Measurements from ENCODE around the gene OSBPL9.

OSBPL9 gene

DNA sequence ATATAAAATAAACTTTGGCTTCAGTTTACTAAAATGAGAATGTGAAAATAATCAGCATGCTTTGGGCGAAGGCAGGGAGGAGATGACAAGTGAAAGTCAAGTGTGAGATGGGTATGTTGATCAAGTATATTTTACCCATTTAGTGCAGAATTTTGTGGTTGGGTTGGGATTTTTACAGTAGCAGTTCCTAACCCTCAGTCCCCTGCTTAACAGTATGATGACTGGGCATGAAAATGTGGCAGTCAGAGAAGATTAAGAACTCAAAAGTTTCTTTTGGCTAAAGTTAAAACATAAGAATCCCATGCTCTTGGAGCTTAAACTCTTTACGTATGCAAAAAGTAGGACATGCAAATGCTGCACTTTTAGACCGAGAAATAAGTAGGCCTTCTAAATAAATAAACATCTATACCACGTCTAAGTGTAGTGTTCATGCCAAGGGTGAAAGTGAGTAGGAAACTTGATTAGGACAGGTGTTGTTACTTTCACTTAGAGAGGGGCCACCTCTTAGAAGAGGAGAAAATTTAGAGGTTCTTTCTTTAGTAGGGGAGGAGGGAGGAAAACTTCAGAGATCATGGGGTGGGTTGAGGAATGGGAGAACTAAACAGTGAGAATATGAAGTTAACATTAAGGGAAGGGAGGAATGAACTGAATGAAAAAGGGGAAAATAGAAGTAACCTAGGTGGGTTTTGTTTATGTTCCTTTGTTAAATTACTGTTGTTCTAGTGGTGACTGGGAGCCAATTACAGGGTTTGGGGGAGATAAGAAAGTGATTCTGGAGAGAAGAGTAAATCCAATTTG is 127.8 kb downstream of the OSBPL9 start:
- DNase-seq = no peak

DNA sequence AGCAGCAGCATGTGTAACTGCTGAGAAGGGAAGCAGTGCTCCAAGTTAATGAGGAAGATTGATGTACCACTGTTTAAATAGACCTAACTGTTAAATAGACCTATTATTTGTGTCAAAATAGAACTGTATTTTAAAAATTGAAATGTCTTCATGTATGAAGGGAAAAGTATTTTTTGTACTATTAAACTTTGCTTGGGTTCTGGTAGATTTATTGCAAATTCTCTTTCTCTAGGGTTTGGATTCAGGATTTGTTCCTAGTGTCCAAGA is 128.3 kb downstream of the OSBPL9 start:
- DNase-seq = no peak

GRCh38 chr1:51749151-51749550 is 132.3 kb downstream of the OSBPL9 start:
- DNase-seq = no peak

GRCh38 chr1:51750218-51750617 is 133.3 kb downstream of the OSBPL9 start:
- no peak for DNase-seq

DNA sequence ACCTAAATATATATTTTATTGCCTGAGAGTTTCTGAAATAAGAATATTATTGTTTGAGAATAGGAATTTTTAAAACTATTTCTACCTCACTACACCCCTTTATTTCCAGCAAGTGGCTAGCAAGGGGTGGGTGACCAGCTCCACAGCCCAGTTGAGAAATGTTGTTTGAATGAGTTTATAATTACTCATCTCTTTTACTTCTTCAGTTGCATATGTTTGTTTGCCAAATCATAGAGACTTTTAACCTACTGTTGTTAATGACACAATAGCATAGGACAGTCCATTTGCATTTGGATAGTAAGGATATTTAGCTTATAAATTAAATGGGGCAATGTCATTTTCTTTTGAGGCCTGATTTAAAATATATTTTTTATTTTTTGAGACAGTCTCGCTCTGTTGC is 133.8 kb downstream of the OSBPL9 start:
- no peak for DNase-seq

GRCh38 chr1:51752073-51752948 is 135.4 kb downstream of the OSBPL9 start:
- DNase-seq = no peak

DNA sequence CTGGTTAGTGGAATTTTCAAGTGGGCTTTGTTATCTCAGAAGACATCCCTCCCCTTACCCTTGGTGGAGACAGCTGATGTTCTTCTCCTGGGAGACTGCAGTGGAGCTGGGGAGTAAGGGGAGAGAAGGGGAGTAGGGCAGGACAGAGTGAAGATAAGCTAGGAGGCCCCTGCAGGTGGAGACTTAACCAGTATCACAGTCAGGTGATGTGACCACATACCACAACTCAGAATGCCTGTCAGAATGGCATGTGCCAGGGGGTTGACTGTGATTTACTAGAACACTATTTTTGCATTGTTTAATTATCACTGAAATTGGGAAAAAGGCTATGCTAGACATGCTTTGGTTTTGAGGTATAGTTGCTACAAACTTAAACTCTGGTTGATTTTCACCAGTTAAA is 137.1 kb downstream of the OSBPL9 start:
- no peak for DNase-seq

- no peak for DNase-seq
Observed at GRCh38 chr1:51754666-51755065, 137.8 kb downstream of the OSBPL9 start.

DNA sequence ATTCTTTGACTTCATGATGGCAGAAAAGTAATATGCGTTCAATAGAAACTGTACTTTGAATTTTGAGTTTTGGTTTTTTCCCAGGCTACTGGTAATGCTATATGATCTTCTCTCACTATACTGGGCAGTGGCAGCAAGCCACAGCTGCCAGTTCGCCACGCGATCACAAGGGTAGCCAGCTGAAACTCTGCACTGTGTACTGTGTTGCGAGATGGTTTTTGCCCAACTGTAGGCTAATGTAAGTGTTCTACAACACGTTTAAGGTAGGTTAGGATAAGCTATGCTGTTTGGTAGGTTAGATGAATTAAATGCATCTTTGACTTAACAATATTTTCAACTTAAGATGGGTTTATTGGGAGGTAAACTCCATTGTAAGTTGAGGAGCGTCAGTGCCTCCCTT is 138.5 kb downstream of the OSBPL9 start:
- DNase-seq = no peak

DNA sequence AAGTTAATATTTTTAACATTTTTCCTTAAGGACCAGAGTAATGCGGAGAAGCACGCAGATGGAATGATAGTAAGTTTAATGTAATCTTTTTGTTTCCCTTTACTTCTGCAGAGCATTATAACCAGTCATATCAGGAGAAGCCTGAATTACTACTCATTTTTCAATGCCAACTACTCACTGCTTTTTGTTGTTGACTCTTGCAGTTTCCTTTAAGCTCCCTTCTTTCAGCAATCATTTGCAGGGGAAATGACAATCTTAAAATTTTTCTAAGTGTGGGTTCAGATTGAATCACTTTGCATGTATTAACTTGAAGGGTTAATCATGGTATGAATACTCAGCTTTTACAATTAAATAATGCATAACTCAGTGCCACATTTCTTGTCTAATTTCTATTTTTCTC is 139.4 kb downstream of the OSBPL9 start:
- DNase-seq = no peak

DNA sequence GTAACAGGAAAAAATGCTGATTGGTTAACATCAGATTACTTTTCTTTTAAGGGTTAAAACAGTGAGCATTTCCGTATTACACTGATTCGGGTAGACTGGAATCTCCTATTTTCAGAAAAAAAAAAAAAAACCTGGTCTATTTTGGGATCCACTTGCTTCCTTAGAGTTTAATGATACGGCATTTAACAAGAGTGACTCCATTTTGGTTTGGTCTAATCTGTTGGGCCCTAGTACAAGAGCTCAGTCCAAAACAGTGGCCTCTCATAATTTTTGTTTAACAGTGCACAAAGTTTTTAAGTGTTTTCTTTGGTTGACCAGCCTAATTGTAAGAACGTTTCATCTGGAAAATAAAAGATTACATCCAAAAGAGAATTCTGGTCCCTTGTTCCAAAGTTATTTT is 141.4 kb downstream of the OSBPL9 start:
- DNase-seq = no peak

DNA sequence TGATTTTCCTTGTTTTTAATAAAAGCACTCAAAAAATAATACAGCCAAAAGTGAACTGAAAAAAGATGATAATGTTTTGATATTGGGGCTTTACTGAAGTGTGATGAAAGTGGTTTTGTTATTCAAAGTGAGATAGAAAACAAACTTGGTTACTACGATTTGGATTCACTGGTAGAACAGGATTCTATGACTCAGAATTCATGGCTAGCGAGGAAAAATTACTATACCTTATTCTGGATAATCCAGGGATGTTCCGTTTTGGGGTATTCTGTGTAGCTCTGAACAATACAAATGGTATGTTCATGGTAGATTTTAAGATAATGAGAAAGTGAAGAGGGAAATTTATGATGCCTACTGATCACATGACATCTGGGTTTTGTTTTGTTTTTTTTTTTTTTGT is 144.0 kb downstream of the OSBPL9 start:
- DNase-seq = no peak

- DNase-seq = no peak
Observed at GRCh38 chr1:51761351-51761750, 144.5 kb downstream of the OSBPL9 start.

DNA sequence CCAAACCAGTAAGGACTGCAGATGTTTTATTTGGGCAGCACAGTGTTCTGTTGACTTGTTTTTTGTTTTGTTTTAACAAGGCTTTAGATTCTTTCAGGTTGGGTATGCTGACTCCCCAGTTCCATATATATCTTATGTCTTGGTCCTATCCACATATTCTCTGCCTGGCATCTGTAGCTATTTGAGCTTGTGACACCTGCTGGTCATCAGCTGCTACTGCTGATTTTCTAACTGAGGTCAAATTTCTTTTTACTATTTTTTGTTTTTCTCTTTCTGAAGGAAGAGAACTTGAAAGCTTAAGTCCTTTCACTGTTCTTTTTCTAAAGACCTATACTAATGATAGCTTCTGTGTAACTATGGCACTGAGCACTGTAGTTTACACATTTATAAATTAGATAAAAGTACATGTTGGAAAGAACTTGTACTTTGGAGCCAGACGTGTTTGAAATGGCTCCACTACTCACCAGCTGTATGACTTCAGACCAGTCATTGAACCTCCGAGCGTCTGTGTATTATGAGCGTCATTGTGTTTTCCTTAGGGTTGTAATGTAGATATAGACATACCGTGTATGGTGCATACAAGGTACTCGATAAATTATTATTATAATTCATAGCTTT is 152.2 kb downstream of the OSBPL9 start:
- no peak for DNase-seq

GRCh38 chr1:51776408-51776807 is 159.5 kb downstream of the OSBPL9 start:
- DNase-seq = no peak

DNA sequence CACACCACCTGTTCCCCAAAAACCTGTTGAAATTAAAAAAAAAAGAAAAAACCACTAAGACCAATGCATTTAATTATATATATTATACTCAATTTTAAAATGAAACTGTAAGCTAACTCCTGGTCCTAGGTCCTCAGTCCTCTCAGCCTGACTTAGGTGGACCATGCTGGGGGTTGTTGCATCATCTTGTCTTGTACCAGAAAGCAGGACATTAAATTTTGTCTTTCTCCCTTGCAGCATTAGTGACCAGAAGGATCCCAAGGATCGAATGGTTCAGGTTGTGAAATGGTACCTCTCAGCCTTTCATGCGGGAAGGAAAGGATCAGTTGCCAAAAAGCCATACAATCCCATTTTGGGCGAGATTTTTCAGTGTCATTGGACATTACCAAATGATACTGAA is 164.0 kb downstream of the OSBPL9 start:
- no peak for DNase-seq

DNA sequence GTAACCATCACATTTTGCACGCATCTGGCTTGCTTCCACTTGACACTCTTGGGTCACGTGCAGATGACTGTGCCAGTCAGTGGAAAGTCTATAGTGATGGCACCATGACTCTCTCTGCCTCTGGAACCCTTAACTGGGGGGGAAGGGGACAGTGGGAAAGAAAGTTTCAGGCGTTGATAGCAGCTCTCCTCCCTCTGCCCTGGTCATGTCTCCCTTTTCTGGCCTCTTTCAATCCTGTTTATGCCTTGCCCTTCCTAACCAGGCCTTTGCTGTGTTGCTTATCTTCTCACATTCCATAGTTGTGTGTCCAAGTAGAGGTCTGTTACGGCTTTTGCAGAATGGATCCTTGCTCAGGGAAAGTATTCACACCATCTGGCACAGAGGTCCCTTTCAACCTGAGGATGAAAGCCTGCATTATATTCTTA is 168.1 kb downstream of the OSBPL9 start:
- no peak for DNase-seq

GRCh38 chr1:51788938-51789337 is 172.0 kb downstream of the OSBPL9 start:
- DNase-seq = no peak

DNA sequence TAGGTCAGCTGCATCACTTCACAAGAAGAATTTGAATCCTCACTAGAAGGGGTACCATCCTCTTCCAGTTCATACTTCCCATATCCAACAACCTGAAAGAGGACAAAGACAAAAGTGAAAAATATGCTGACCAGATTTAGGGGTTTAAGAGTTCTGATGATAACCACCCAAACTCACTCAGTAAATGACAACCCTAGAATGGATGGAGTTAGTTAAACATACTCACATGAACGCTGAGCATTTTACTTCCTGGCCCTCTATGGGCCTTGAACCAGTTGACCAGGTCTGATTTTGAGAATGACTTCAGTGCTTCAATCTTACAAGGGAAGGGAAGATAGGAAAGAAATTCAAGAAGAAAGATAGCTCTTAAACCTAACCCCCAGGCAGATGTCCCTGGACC is 172.4 kb downstream of the OSBPL9 start:
- DNase-seq = no peak

- DNase-seq = no peak
Observed at GRCh38 chr1:51790385-51790784, 173.5 kb downstream of the OSBPL9 start.

- DNase-seq = no peak
Observed at GRCh38 chr1:51791888-51792287, 175.0 kb downstream of the OSBPL9 start.

DNA sequence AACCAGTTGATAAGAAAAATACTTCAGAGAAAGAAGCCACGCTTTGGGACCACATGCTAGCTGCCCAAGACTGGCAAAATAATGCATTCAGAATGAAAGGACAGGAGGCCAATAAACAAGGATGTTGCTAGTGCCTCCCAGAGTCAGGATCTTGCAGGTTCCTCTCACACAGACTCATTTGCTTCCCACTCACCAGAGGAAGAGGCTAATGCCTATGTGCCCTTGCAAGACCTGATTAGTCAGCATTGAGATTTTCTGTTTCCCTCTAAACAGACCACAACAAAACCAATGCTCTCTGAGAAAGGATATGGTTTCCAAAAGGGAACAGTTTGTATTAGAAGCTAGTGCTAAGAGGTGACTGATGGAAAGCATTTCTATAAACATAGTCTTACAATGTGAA is 176.0 kb downstream of the OSBPL9 start:
- DNase-seq = no peak

DNA sequence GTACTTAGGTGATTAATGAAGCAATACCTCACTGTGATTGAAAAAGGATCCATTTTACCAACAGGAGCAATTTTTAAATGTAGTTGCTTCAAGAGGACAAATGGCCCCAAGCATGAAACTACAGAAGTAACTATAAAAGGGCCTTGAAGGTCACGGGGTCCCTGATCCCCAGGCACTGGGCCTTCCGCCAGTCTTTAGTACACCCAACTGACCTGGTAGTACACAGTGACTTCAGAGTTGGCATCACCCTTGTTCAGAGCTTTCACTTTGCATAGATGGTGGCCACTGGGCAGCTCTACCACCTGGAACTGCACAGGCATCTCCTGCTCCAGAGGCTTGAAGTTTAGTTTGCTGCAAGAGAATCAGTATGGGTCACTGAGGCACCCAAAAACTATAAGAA is 177.4 kb downstream of the OSBPL9 start:
- no peak for DNase-seq

GRCh38 chr1:51794868-51795267 is 178.0 kb downstream of the OSBPL9 start:
- no peak for DNase-seq
